PC-9 (cell line): Measurements from ENCODE around the gene SPDYE16. TPM values are rescaled to one million over a fixed set of nuclear protein-coding genes. Genes with fewer than 3 reads are reported as not detected.
"Not testable (repeated sequence)": the region's sequence is repeated elsewhere in the genome, so short reads cannot be mapped to it uniquely, and the experiment has no call there.

ENCODE experiments used
- BruUV-seq: library from RNA; stranded (reverse); fragments of 400-500 nt; replicated peaks from 2 replicates; lab custom pipeline; 2021; lab: Mats Ljungman, UMichigan
- CTCF ChIA-PET: fragments of 300-600 bp; sonication (Branson Sonifier 250); formaldehyde crosslinking; loops from one replicate; lab custom pipeline; 2022; ENCODE audit warnings: antibody characterized with exemption; lab: Charles Lee
- POLR2A ChIA-PET: fragments of 300-600 bp; sonication (Branson Sonifier 250); formaldehyde crosslinking; loops from one replicate; lab custom pipeline; 2022; ENCODE audit warnings: antibody characterized with exemption; ENCODE audit not compliant: unreplicated experiment; lab: Charles Lee
- DNase-seq, 2 experiments: peaks; one replicate each; pipeline versions ENCODE4 v3.0.0 to v3.0.0-alpha.2; 2015 to 2022; ENCODE audit warnings: mixed read lengths in 1 of 2
- H2AFZ ChIP-seq: fragments of 200-600 bp; sonication (generic); 2 replicates; pipeline ENCODE4 v1.8.1; 2017; ENCODE audit warnings: antibody characterized with exemption
- H3F3A ChIP-seq: fragments of 200-600 bp; sonication (generic); 2 replicates; pipeline ENCODE4 v1.8.1; 2017; ENCODE audit warnings: antibody characterized with exemption, mild to moderate bottlenecking, low read depth; ENCODE audit not compliant: insufficient read depth
- H3K27ac ChIP-seq: fragments of 200-600 bp; sonication (generic); 2 replicates; pipeline ENCODE4 v1.6.1; 2016; ENCODE audit warnings: mixed run types
- H3K27me3 ChIP-seq: fragments of 200-600 bp; sonication (generic); 2 replicates; pipeline ENCODE4 v1.6.1; 2016; ENCODE audit warnings: low read depth, mixed run types; ENCODE audit not compliant: insufficient read depth
- H3K36me3 ChIP-seq: fragments of 200-600 bp; sonication (generic); 2 replicates; pipeline ENCODE4 v1.6.1; 2016; ENCODE audit warnings: low read depth, mixed run types
- H3K4me1 ChIP-seq: fragments of 200-600 bp; sonication (generic); replicated peaks from 2 replicates; pipeline ENCODE4 v1.6.1; 2016; ENCODE audit warnings: mixed run types; ENCODE audit not compliant: insufficient read depth
- H3K4me2 ChIP-seq: fragments of 200-600 bp; sonication (generic); 2 replicates; pipeline ENCODE4 v1.6.1; 2017; ENCODE audit warnings: mixed run types
- H3K4me3 ChIP-seq: fragments of 200-600 bp; sonication (generic); 2 replicates; pipeline ENCODE4 v1.6.1; 2016; ENCODE audit warnings: mixed run types
- H3K79me2 ChIP-seq: fragments of 200-600 bp; sonication (generic); 2 replicates; pipeline ENCODE4 v1.6.1; 2017; ENCODE audit warnings: low read depth, mixed run types
- H3K9me2 ChIP-seq: fragments of 200-600 bp; sonication (generic); 2 replicates; pipeline ENCODE4 v1.8.1; 2017; ENCODE audit warnings: mild to moderate bottlenecking; ENCODE audit not compliant: insufficient read depth
- H3K9me3 ChIP-seq: fragments of 200-600 bp; sonication (generic); 2 replicates; pipeline ENCODE4 v1.8.1; 2016; ENCODE audit warnings: low read depth; ENCODE audit not compliant: insufficient read depth
- H4K20me1 ChIP-seq: fragments of 200-600 bp; sonication (generic); 2 replicates; pipeline ENCODE4 v1.8.1; 2017; ENCODE audit not compliant: insufficient read depth
- intact Hi-C: fragments of 100-400 bp; cut with micrococcal nuclease; formaldehyde crosslinking; loops from one replicate; pipeline ENCODE4 v1.10.0; 2022; ENCODE audit not compliant: unreplicated experiment
- total RNA-seq: library from RNA; stranded (reverse); gene quantifications from 2 replicates; pipeline ENCODE4 v1.2.3, GENCODE V29; 2021

SPDYE16 gene
- total RNA-seq, 1 experiment from 2014 or later, result not detected

DNA sequence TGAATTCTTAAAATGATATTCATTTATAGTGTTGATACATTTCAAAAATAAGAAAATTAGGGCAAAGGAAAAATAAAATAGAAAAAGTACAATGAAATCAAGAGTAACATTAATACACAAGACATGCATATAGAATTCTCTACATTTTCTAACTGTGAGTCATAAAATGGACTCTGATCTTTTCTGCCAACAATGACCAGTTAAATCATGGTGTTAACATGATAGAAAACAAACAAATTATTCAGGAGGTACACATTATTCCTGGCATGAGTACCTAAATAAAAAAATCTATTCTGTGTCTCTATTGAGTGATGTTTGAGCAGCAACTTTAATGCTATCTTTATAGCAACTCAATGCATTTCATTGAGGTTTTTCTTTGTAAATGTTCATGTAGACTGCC lies 25.6 kb upstream of the SPDYE16 start:
- POLR2A ChIA-PET, H3K27me3 ChIP-seq, H3K4me3 ChIP-seq, H3K4me2 ChIP-seq, H2AFZ ChIP-seq, intact Hi-C loops, CTCF ChIA-PET, H3F3A ChIP-seq, H3K9me2 ChIP-seq, H4K20me1 ChIP-seq, H3K9me3 ChIP-seq, BruUV-seq, H3K36me3 ChIP-seq: not testable (repeated sequence)
- peaks cover 28% of the 10 kb centered on the region for H3K4me1 ChIP-seq
- peak overlapping the region; percentile 49; the same call in 1 of the 2 replicates for H3K27ac ChIP-seq
- H3K79me2 ChIP-seq, result peaks cover 69% of the 10 kb centered on the region
- peak in 1 of 2 experiments; percentile 78 for DNase-seq

DNA sequence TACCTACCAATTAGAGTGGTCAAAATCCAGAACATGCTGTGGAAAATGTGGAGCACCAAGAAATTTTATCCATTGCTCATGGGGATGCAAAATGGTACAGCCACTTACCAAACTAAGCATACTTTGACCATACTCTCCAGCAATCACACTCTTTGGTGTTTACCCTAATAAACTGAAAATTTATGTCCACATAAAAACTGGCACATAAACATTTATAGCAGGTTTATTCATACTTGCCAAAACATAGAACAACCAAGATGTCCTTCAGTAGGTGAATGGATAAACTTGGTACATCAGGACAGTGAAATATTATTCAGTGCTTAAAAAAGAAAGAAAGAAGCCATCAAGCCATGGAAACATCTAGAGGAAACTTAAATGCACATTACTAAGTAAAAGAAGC lies 24.7 kb upstream of the SPDYE16 start:
- H3F3A ChIP-seq, H3K27me3 ChIP-seq, H3K4me3 ChIP-seq, H4K20me1 ChIP-seq, H3K36me3 ChIP-seq, BruUV-seq, H2AFZ ChIP-seq, DNase-seq, H3K9me3 ChIP-seq, POLR2A ChIA-PET, H3K4me2 ChIP-seq, CTCF ChIA-PET, intact Hi-C loops, H3K9me2 ChIP-seq: not testable (repeated sequence)
- Histone ChIP-seq H3K27ac (peak overlapping the region; percentile 49), H3K4me1 (peaks cover 28% of the 10 kb centered on the region), H3K79me2 (peaks cover 65% of the 10 kb centered on the region)

DNA sequence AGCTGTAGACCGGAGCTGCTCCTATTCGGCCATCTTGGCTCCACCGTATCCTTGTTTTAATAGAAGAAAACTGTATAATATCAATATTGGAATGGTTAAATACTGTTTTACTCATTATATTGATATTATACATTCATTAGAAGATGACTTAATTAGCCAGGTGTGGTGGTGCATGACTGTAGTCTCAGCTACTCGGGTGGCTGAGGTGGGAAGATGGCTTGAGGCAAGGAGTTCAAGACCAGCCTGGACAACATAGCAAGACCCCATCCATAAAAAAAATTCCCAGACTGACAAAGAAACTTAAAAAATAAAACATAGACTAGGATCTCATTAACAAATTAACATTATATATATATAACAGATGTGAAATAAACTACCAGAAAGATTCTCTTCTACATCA lies 24.2 kb upstream of the SPDYE16 start:
- Histone ChIP-seq H3K4me1 (peaks cover 28% of the 10 kb centered on the region), H3K27ac (0 out of 2 replicates have a peak overlapping the region, but pooled peaks have one; percentile 49), H3K79me2 (peaks cover 65% of the 10 kb centered on the region)
- intact Hi-C loops, H3K9me2 ChIP-seq, H3K27me3 ChIP-seq, POLR2A ChIA-PET, H3K4me3 ChIP-seq, H3K36me3 ChIP-seq, H3K9me3 ChIP-seq, H4K20me1 ChIP-seq, H3F3A ChIP-seq, H2AFZ ChIP-seq, CTCF ChIA-PET, DNase-seq, BruUV-seq, H3K4me2 ChIP-seq: not testable (repeated sequence)

DNA sequence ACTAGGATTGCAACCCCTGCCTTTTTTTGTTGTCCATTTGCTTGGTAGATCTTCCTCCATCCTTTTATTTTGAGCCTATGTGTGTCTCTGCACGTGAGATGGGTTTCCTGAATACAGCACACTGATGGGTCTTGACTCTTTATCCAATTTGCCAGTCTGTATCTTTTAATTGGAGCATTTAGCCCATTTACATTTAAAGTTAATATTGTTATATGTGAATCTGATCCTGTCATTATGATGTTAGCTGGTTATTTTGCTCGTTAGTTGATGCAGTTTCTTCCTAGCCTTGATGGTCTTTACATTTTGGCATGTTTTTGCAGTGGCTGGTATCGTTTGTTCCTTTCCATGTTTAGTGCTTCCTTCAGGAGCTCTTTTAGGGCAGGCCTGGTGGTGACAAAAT lies 21.9 kb upstream of the SPDYE16 start:
- peaks cover 66% of the 10 kb centered on the region for H3K79me2 ChIP-seq
- H3F3A ChIP-seq, H3K9me2 ChIP-seq, H3K27ac ChIP-seq, POLR2A ChIA-PET, H3K36me3 ChIP-seq, H3K9me3 ChIP-seq, H3K27me3 ChIP-seq, DNase-seq, H3K4me2 ChIP-seq, BruUV-seq, H4K20me1 ChIP-seq, H2AFZ ChIP-seq, intact Hi-C loops, H3K4me3 ChIP-seq, CTCF ChIA-PET: not testable (repeated sequence)
- H3K4me1 ChIP-seq, result peaks cover 24% of the 10 kb centered on the region

- H3K79me2 ChIP-seq, result peaks cover 62% of the 10 kb centered on the region
- H3F3A ChIP-seq, H3K4me3 ChIP-seq, H3K9me3 ChIP-seq, H3K36me3 ChIP-seq, POLR2A ChIA-PET, H3K4me1 ChIP-seq, intact Hi-C loops, DNase-seq, H3K9me2 ChIP-seq, H3K27ac ChIP-seq, H3K4me2 ChIP-seq, H3K27me3 ChIP-seq, H2AFZ ChIP-seq, BruUV-seq, CTCF ChIA-PET, H4K20me1 ChIP-seq: not testable (repeated sequence)
Measured at GRCh38 chr7:76561342-76561741, 18.2 kb upstream of the SPDYE16 start.

DNA sequence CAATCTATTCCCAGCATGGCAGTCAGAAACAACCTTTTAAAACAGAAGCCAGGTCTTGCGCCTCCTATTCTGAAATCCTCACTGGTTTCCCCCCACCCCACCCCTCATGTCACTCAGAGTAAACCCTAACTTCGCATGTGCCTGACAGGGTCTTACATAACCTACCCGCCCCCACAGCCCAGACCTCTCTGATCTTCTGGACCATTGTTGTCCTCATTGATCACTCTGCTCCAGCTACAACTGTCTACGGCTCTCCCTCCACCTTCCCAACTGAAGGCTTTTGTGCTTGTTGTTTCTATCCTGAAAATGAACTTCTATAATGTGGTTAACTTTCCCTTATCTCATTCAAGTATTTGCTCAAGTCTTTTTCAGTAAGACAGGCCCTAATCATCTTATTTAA lies 17.1 kb upstream of the SPDYE16 start:
- H3K27me3 ChIP-seq, H3K9me3 ChIP-seq, intact Hi-C loops, CTCF ChIA-PET, H3K4me2 ChIP-seq, H2AFZ ChIP-seq, H3K9me2 ChIP-seq, H3K4me3 ChIP-seq, DNase-seq, POLR2A ChIA-PET, H3F3A ChIP-seq, H3K4me1 ChIP-seq, BruUV-seq, H4K20me1 ChIP-seq, H3K27ac ChIP-seq, H3K36me3 ChIP-seq: not testable (repeated sequence)
- H3K79me2 ChIP-seq, result peaks cover 61% of the 10 kb centered on the region

- H3F3A ChIP-seq, H3K4me1 ChIP-seq, H3K9me2 ChIP-seq, POLR2A ChIA-PET, H3K4me3 ChIP-seq, H3K27ac ChIP-seq, intact Hi-C loops, H4K20me1 ChIP-seq, H3K27me3 ChIP-seq, H3K9me3 ChIP-seq, H3K4me2 ChIP-seq, BruUV-seq, H3K36me3 ChIP-seq, H2AFZ ChIP-seq, CTCF ChIA-PET, DNase-seq: not testable (repeated sequence)
- H3K79me2 ChIP-seq, result peaks cover 63% of the 10 kb centered on the region
Measured at GRCh38 chr7:76559685-76560084, 16.6 kb upstream of the SPDYE16 start.
